OCI-LY7 (cell line): ENCODE measurements around the gene SNCB. TPM values are rescaled to one million over a fixed set of nuclear protein-coding genes. Genes with fewer than 3 reads are reported as not detected.
"Not testable (repeated sequence)": the region's sequence is repeated elsewhere in the genome, so short reads cannot be mapped to it uniquely, and the experiment has no call there.

Experiments
- BruUV-seq: library from RNA; stranded (reverse); fragments of 400-500 nt; replicated peaks from 2 replicates; lab custom pipeline; 2021; lab: Mats Ljungman, UMichigan
- CTCF ChIA-PET: fragments of 300-600 bp; sonication (Branson Sonifier 250); formaldehyde crosslinking; loops from one replicate; lab custom pipeline; 2022; ENCODE audit warnings: antibody characterized with exemption; ENCODE audit not compliant: unreplicated experiment; lab: Charles Lee
- POLR2A ChIA-PET: fragments of 300-600 bp; sonication (Branson Sonifier 250); formaldehyde crosslinking; loops from one replicate; lab custom pipeline; 2022; ENCODE audit warnings: antibody characterized with exemption; lab: Charles Lee
- DNase-seq: peaks from one replicate; pipeline ENCODE4 v3.0.0-alpha.2; 2015; ENCODE audit warnings: low spot score
- H2AFZ ChIP-seq: fragments of 200-600 bp; sonication (generic), shearing (Covaris generic); 2 replicates; pipeline ENCODE4 v1.6.1; 2014; ENCODE audit warnings: mild to moderate bottlenecking, antibody characterized with exemption, low read length, moderate library complexity
- H3K27ac ChIP-seq: fragments of 200-600 bp; sonication (generic); 2 replicates; pipeline ENCODE4 v1.5.1; 2014; ENCODE audit warnings: mixed run types, low read depth, mild to moderate bottlenecking, moderate library complexity, low read length, inconsistent platforms; ENCODE audit not compliant: poor library complexity, severe bottlenecking
- H3K36me3 ChIP-seq: fragments of 200-600 bp; sonication (generic); 2 replicates; pipeline ENCODE4 v1.6.1; 2014; ENCODE audit warnings: mild to moderate bottlenecking, antibody characterized with exemption, low read length, moderate library complexity, mixed read lengths; ENCODE audit not compliant: insufficient read depth
- H3K4me1 ChIP-seq: fragments of 200-600 bp; sonication (generic); 2 replicates; pipeline ENCODE4 v1.5.1; 2014; ENCODE audit warnings: mild to moderate bottlenecking, low read length; ENCODE audit not compliant: insufficient read depth, poor library complexity, severe bottlenecking
- H3K4me2 ChIP-seq: fragments of 200-600 bp; sonication (generic); 2 replicates; pipeline ENCODE4 v1.6.1; 2014; ENCODE audit warnings: mild to moderate bottlenecking, low read length
- H3K4me3 ChIP-seq: fragments of 200-600 bp; sonication (generic); 2 replicates; pipeline ENCODE4 v1.5.1; 2014; ENCODE audit warnings: mild to moderate bottlenecking, low read depth, low read length; ENCODE audit not compliant: poor library complexity, severe bottlenecking
- H3K79me2 ChIP-seq: fragments of 200-600 bp; sonication (generic); 2 replicates; pipeline ENCODE4 v1.6.1; 2016; ENCODE audit warnings: low read depth, mild to moderate bottlenecking, low read length, moderate library complexity, mixed read lengths; ENCODE audit not compliant: insufficient read depth
- H3K9me2 ChIP-seq: fragments of 200-600 bp; sonication (generic); 2 replicates; pipeline ENCODE4 v1.6.1; 2016; ENCODE audit warnings: mild to moderate bottlenecking, low read length, mixed read lengths; ENCODE audit not compliant: insufficient read depth
- H3K9me3 ChIP-seq: fragments of 200-600 bp; sonication (generic); 2 replicates; pipeline ENCODE4 v1.6.1; 2014; ENCODE audit warnings: mild to moderate bottlenecking, mixed run types, low read length, mixed read lengths
- H4K20me1 ChIP-seq: fragments of 200-600 bp; sonication (generic); 2 replicates; pipeline ENCODE4 v1.6.1; 2014; ENCODE audit warnings: mild to moderate bottlenecking, antibody characterized with exemption, low read length, moderate library complexity, mixed read lengths; ENCODE audit not compliant: insufficient read depth
- CTCF ChIP-seq: fragments of 200-600 bp; sonication (generic); conservative IDR thresholded peaks from 2 replicates; pipeline ENCODE4 v1.5.1; 2014; ENCODE audit warnings: mild to moderate bottlenecking, antibody characterized with exemption, low read length, moderate library complexity, mixed read lengths
- EZH2phosphoT487 ChIP-seq: fragments of 200-600 bp; sonication (generic); IDR thresholded peaks from 2 replicates; pipeline ENCODE4 v1.6.1; 2018; ENCODE audit warnings: low read depth, borderline replicate concordance, mild to moderate bottlenecking, mixed run types, antibody characterized with exemption, low read length, moderate library complexity, mixed read lengths
- intact Hi-C: fragments of 100-400 bp; cut with micrococcal nuclease; formaldehyde crosslinking; loops from one replicate; pipeline ENCODE4 v1.10.0; 2022; ENCODE audit not compliant: unreplicated experiment
- total RNA-seq, 2 experiments: library from RNA; depleted of rRNA in 1 of 2; stranded (reverse); fragments of >200 nt in 1 of 2; shearing (Covaris generic) in 1 of 2; gene quantifications; 2 replicates each; pipeline ENCODE4 v1.2.3, GENCODE V29; 2014 to 2022

SNCB gene
- total RNA-seq, 2 experiments from 2014 or later = 0.50 to 3.5 TPM

- DNase-seq = no peak
- 0 out of 2 replicates have a peak, but pooled peaks cover 4% of the 10 kb centered on the region for H3K36me3 ChIP-seq
- intact Hi-C loops = no loop called here
- H3K4me1 ChIP-seq = no peaks in the 10 kb centered on the region
- no peaks in the 10 kb centered on the region for H3K9me3 ChIP-seq
- no peaks in the 10 kb centered on the region for H3K79me2 ChIP-seq
- POLR2A ChIA-PET = no interaction called here
- H3K4me3 ChIP-seq = no peak overlapping the region
- no peaks in the 10 kb centered on the region for H3K9me2 ChIP-seq
- H2AFZ ChIP-seq = no peak overlapping the region
- no peak overlapping the region for H3K4me2 ChIP-seq
- BruUV-seq = no TSS peak
- CTCF ChIA-PET = no interaction called here
- no peak overlapping the region for H3K27ac ChIP-seq
- TF ChIP-seq CTCF (no peak), EZH2phosphoT487 (no peak)
- no peaks in the 10 kb centered on the region; the same call in 1 of the 2 replicates for H4K20me1 ChIP-seq
These were observed 37.8 kb downstream of the SNCB start for GRCh38 chr5:176592573-176592972.

- H3K9me2 ChIP-seq, CTCF ChIA-PET, intact Hi-C loops, POLR2A ChIA-PET, H3K4me2 ChIP-seq, H3K36me3 ChIP-seq, H3K4me1 ChIP-seq, H2AFZ ChIP-seq, H3K4me3 ChIP-seq, H3K79me2 ChIP-seq, H3K27ac ChIP-seq, BruUV-seq, DNase-seq, H4K20me1 ChIP-seq, H3K9me3 ChIP-seq: not testable (repeated sequence)
These were observed 38.7 kb downstream of the SNCB start for GRCh38 chr5:176591667-176592066.

GRCh38 chr5:176590035-176590717 lies 40.2 kb downstream of the SNCB start:
- Histone ChIP-seq H3K27ac (no peak overlapping the region), H4K20me1 (no peaks in the 10 kb centered on the region; the same call in 1 of the 2 replicates), H3K9me3 (peaks cover 7% of the 10 kb centered on the region), H3K4me2 (no peak overlapping the region), H3K4me1 (no peaks in the 10 kb centered on the region), H2AFZ (no peak overlapping the region), H3K79me2 (no peaks in the 10 kb centered on the region), H3K9me2 (no peaks in the 10 kb centered on the region), H3K4me3 (no peak overlapping the region), H3K36me3 (0 out of 2 replicates have a peak, but pooled peaks cover 4% of the 10 kb centered on the region)
- intact Hi-C loops = no loop called here
- POLR2A ChIA-PET = no interaction called here
- no TSS peak for BruUV-seq
- CTCF ChIA-PET = interaction anchor here (0.6 kb wide), 1 partner anchor 47 kb away, joined by 6 read pairs; no protein-coding TSS in a partner anchor
- no peak for DNase-seq
- TF ChIP-seq EZH2phosphoT487 (no peak), CTCF (no peak)
